GM19025 (cell line): ENCODE data around the gene SAMD11.
A peak's percentile ranks its signal among the peaks of the same experiment; 100 is the strongest.
"Not testable (repeated sequence)": the region's sequence is repeated elsewhere in the genome, so short reads cannot be mapped to it uniquely, and the experiment has no call there.

ENCODE experiments used
- ATAC-seq: cut with Tn5 transposase; IDR thresholded peaks from one replicate; pipeline ENCODE4 v1.9.1; 2021; ENCODE audit warnings: mild to moderate bottlenecking, low read depth, moderate library complexity; ENCODE audit not compliant: unreplicated experiment

The SAMD11 gene

GRCh38 chr1:942864-943533 is 19.3 kb downstream of the SAMD11 start:
- ATAC-seq = no peak

GRCh38 chr1:943545-944340 is 20.0 kb downstream of the SAMD11 start:
- no peak for ATAC-seq

GRCh38 chr1:944341-945325 is 20.9 kb downstream of the SAMD11 start:
- no peak for ATAC-seq

- ATAC-seq = no peak
These were observed 22.2 kb downstream of the SAMD11 start for GRCh38 chr1:945688-946556.

GRCh38 chr1:946811-947210 is 23.1 kb downstream of the SAMD11 start:
- not testable (repeated sequence) for ATAC-seq

- no peak for ATAC-seq
These were observed 24.2 kb downstream of the SAMD11 start for GRCh38 chr1:947958-948357.

GRCh38 chr1:950268-950667 is 26.5 kb downstream of the SAMD11 start:
- no peak for ATAC-seq

GRCh38 chr1:950881-951280 is 27.2 kb downstream of the SAMD11 start:
- no peak for ATAC-seq

- no peak for ATAC-seq
These were observed 27.6 kb downstream of the SAMD11 start for GRCh38 chr1:951364-951763.

GRCh38 chr1:952201-952600 is 28.5 kb downstream of the SAMD11 start:
- no peak for ATAC-seq

- ATAC-seq = no peak
These were observed 28.9 kb downstream of the SAMD11 start for GRCh38 chr1:952603-953002.

GRCh38 chr1:953524-954320 is 30.0 kb downstream of the SAMD11 start:
- ATAC-seq = no peak

- no peak for ATAC-seq
These were observed 31.2 kb downstream of the SAMD11 start for GRCh38 chr1:954927-955326.

- no peak for ATAC-seq
These were observed 31.8 kb downstream of the SAMD11 start for GRCh38 chr1:955474-955873.

- ATAC-seq = no peak
These were observed 32.9 kb downstream of the SAMD11 start for GRCh38 chr1:956636-957035.

- peak; percentile 55 for ATAC-seq
These were observed 35.4 kb downstream of the SAMD11 start, which contains the start of gene NOC2L for GRCh38 chr1:958823-959730. Gene NOC2L (minus strand): TSS chr1:959256. CDS start chr1:959240, 16 bp downstream.

- no peak for ATAC-seq
These were observed 36.1 kb downstream of the SAMD11 start for GRCh38 chr1:959731-960362.
